Myocyte (in vitro differentiated cells): ENCODE measurements around the gene GFRA1. TPM values are rescaled to one million over a fixed set of nuclear protein-coding genes. Genes with fewer than 3 reads are reported as not detected.

Experiments used
- total RNA-seq: library from RNA; depleted of rRNA; stranded (reverse); fragments of >200 nt; gene quantifications from 2 replicates; pipeline ENCODE4 v1.2.3, GENCODE V29; 2014

The GFRA1 gene
- total RNA-seq, 1 donor from 2014 or later: 12.9 TPM

Other genes with a start within 250 kb of the GFRA1 start
- not detected in 2 replicates for gene CCDC172, start 51.2 kb upstream of the GFRA1 start, total RNA-seq
- 0.56 and 0.99 TPM in 2 replicates for gene PNLIPRP3, start 154.6 kb upstream of the GFRA1 start, total RNA-seq